NCI-H187 treated with DMSO at 0.1 percent for 48 hours (cell line): ENCODE data around the gene LRP1.
A peak's percentile ranks its signal among the peaks of the same experiment; 100 is the strongest.

Experiments used
- DNase-seq: peaks from one replicate; lab custom pipeline; 2025; lab: John Stamatoyannopoulos, UW

Gene LRP1

DNA sequence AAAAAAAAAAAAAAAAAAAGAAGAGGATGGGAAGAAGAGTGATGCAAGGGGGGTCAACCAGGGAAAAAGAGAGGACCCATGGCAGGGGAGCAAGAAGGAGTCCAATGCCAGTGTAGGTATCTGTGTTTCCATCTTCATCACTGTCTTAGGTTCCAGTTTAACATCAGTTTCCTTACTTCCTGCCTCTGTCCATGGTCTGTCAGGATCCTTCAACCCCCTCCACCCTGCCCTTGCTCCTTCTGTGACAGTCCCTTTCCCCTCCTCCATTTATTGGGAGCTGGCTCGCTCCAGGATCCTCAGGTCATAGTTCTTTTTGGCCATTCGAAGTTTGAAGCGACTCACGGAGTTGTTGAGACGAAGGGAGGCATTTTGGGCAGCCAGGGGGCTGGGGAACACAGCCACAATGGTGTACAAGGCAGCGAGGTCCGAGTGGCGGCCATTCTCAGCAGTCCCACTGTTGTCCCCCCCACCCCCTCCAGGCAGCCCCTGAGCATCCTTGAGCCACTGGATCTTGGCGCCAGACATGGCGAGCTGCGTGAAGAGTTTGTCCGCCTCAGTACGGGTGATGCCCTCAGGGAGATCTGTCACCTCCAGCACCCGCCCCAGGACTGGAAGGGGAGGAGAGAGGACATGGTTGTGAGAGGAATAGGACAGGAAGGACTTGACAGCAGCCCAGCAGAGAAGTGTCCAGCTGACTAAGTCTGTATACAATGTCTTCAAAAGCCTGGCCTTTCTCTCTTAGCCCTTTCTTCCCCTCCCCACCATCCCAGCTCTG is 126.4 kb downstream of the LRP1 start:
- no peak for DNase-seq

- DNase-seq = no peak
These were observed 127.6 kb downstream of the LRP1 start for GRCh38 chr12:57255916-57256315.

DNA sequence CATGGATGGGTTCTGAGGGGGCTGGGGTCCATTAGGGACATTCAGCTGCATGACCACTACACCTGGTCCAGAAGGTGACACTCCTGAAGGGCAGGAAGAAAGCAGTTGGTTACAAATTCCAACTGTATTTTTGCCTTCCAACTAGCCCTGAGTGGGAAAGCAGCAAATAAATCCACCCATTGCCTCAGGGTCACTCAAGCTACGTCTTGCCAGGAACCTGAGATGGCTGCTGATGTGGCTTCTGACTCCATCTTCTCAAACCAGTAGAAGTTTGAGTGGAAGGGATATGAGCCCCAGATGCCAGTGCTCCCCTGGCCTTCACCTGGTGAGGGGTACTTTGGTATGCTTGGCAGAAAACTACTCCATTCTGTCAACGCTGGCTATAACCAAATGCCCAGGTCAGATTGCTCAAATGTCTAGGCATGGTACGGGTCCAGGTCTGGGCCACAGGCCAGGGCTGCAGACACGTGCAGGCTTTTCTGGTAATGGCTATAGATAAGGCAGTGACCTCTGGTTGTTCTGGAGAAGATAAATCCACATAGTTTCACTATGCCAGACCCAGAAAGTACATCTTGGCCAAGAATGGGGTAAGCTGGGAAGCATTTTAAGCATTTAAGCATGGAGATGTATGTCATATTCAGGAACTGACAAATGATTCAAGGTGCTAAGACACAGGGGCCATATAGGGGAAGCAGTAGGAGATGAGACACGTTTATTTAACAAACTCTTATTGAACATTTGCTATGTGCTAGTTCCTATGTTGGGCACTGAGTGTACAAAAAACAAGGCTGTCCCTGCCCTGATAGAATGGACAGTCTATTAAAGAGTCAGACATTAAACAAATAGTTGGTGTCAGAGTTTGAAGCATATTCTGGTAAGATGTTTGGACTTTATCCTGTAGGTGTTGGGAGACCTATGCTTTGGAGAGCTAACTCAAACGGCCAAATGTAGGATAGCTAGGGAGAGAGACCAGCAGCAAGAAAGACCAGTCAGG is 131.0 kb downstream of the LRP1 start:
- DNase-seq = no peak

- no peak for DNase-seq
These were observed 132.1 kb downstream of the LRP1 start for GRCh38 chr12:57260366-57260765.

- peak; percentile 83 for DNase-seq
These were observed 133.2 kb downstream of the LRP1 start for GRCh38 chr12:57261428-57261865.

DNA sequence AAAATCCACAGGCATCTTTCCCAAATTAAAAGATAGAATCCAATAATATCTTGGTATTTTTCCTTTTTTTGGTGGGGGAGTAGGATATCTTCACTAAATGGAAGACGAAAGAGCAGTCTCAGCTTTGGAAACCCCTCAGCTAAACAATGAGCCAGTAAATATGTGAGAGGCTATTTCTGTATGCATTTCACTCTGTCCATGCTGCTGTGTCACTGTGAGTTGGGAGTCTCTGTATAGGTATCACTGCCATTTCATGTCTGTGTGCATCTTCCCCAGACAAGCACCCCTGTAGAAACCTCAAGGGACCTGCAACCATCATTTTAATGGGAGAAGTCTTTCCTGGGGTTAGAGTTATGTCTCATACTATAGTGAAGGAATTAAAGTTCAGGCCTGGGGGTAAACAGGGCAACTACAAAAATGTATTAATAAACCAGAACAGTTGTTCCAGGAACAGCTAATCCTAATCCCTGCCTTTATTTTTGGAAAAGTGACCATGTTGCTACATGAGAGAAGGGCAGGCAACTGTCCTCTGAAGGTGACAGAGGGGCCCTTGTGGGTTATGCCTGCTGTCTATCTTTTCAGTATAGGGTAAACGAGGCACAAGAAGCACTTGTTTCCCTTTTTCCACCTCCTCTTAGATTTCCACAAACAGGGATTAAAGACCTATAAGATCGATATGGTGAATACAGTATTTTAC is 134.0 kb downstream of the LRP1 start:
- DNase-seq = no peak
